Choroid plexus epithelial cell (primary cell): ENCODE measurements around the gene ERC2.

Source experiments
- DNase-seq: peaks from one replicate; pipeline ENCODE4 v3.0.0-alpha.2; 2010; ENCODE audit warnings: low read depth
- H3K4me3 ChIP-seq: 2 replicates; pipeline ENCODE4 v1.5.1; 2011; ENCODE audit warnings: low read depth, mild to moderate bottlenecking, control low read depth, low read length, moderate library complexity
- CTCF ChIP-seq: conservative IDR thresholded peaks from 2 replicates; pipeline ENCODE4 v1.5.1; 2011; ENCODE audit warnings: low read depth, mild to moderate bottlenecking, control low read depth, inconsistent platforms, low read length, moderate library complexity

The ERC2 gene

GRCh38 chr3:56398659-56399058 is 69.6 kb downstream of the ERC2 start:
- H3K4me3 ChIP-seq: no peak overlapping the region
- TF ChIP-seq CTCF: no peak
- no peak for DNase-seq

- H3K4me3 ChIP-seq: no peak overlapping the region
- TF ChIP-seq CTCF: no peak
- DNase-seq: no peak
Observed at GRCh38 chr3:56397798-56398197, 70.5 kb downstream of the ERC2 start.

GRCh38 chr3:56389183-56389830 is 79.0 kb downstream of the ERC2 start:
- H3K4me3 ChIP-seq: no peak overlapping the region
- no peak for DNase-seq
- no peak for TF ChIP-seq CTCF

GRCh38 chr3:56383092-56383491 is 85.2 kb downstream of the ERC2 start:
- no peak overlapping the region for H3K4me3 ChIP-seq
- no peak for DNase-seq
- TF ChIP-seq CTCF: no peak

- no peak for TF ChIP-seq CTCF
- no peak for DNase-seq
- no peak overlapping the region for H3K4me3 ChIP-seq
Observed at GRCh38 chr3:56379723-56380287, 88.5 kb downstream of the ERC2 start.

- no peak for TF ChIP-seq CTCF
- H3K4me3 ChIP-seq: no peak overlapping the region
- no peak for DNase-seq
Observed at GRCh38 chr3:56375654-56376053, 92.6 kb downstream of the ERC2 start.

- DNase-seq: no peak
- no peak overlapping the region for H3K4me3 ChIP-seq
- TF ChIP-seq CTCF: no peak
Observed at GRCh38 chr3:56373386-56373785, 94.9 kb downstream of the ERC2 start.
